Parathyroid adenoma (tissue), 2 donors: ENCODE data around the gene TBCD.

Experiments
- H2AFZ ChIP-seq: fragments of 300-600 bp; sonication (generic); one replicate; pipeline ENCODE4 v1.7.0; 2017; ENCODE audit warnings: antibody characterized with exemption, mild to moderate bottlenecking
- H3K27ac ChIP-seq: fragments of 300-600 bp; sonication (generic); one replicate; pipeline ENCODE4 v1.7.0; 2017
- H3K27me3 ChIP-seq: fragments of 300-600 bp; sonication (generic); one replicate; pipeline ENCODE4 v1.7.0; 2017; ENCODE audit warnings: low read length; ENCODE audit not compliant: control insufficient read depth, insufficient read depth
- H3K36me3 ChIP-seq: fragments of 300-600 bp; sonication (generic); one replicate; pipeline ENCODE4 v1.7.0; 2017; ENCODE audit warnings: low read length; ENCODE audit not compliant: control insufficient read depth, insufficient read depth
- H3K4me1 ChIP-seq: fragments of 300-600 bp; sonication (generic); one replicate; pipeline ENCODE4 v1.7.0; 2017; ENCODE audit warnings: control low read depth
- H3K4me2 ChIP-seq: fragments of 300-600 bp; sonication (generic); one replicate; pipeline ENCODE4 v1.7.0; 2017; ENCODE audit warnings: low read length
- H3K4me3 ChIP-seq: fragments of 300-600 bp; sonication (generic); one replicate; pipeline ENCODE4 v1.7.0; 2017; ENCODE audit warnings: low read depth, low read length
- H3K79me2 ChIP-seq: fragments of 300-600 bp; sonication (generic); one replicate; pipeline ENCODE4 v1.7.0; 2017; ENCODE audit warnings: control low read depth
- H3K9ac ChIP-seq: fragments of 300-600 bp; sonication (generic); one replicate; pipeline ENCODE4 v1.7.0; 2017; ENCODE audit warnings: mild to moderate bottlenecking
- H3K9me3 ChIP-seq: fragments of 300-600 bp; sonication (generic); one replicate; pipeline ENCODE4 v1.7.0; 2017; ENCODE audit warnings: low read length; ENCODE audit not compliant: control insufficient read depth
- CTCF ChIP-seq: fragments of 300-600 bp; sonication (generic); IDR thresholded peaks from one replicate; pipeline ENCODE4 v1.7.0; 2017; ENCODE audit warnings: antibody characterized with exemption, mild to moderate bottlenecking
- donor health status: primary hyperparathyroidism.

Gene TBCD

GRCh38 chr17:82942166-82943130, 190.6 kb downstream of the TBCD start:
- no peak overlapping the region for H3K9ac ChIP-seq
- H3K27me3 ChIP-seq = no peaks in the 10 kb centered on the region
- H3K4me3 ChIP-seq = no peak overlapping the region
- H3K9me3 ChIP-seq = no peaks in the 10 kb centered on the region
- no peak overlapping the region for H2AFZ ChIP-seq
- no peak overlapping the region for H3K4me2 ChIP-seq
- peaks cover 2% of the 10 kb centered on the region for H3K36me3 ChIP-seq
- TF ChIP-seq CTCF = no peak
- no peaks in the 10 kb centered on the region for H3K4me1 ChIP-seq
- no peak overlapping the region for H3K27ac ChIP-seq
- no peaks in the 10 kb centered on the region for H3K79me2 ChIP-seq

GRCh38 chr17:82943339-82943738, 191.5 kb downstream of the TBCD start:
- H3K36me3 ChIP-seq = peaks cover 2% of the 10 kb centered on the region
- no peak overlapping the region for H2AFZ ChIP-seq

GRCh38 chr17:82943751-82944150, 191.9 kb downstream of the TBCD start:
- H3K36me3 ChIP-seq = peaks cover 2% of the 10 kb centered on the region
- H3K27ac ChIP-seq = no peak overlapping the region
- no peaks in the 10 kb centered on the region for H3K27me3 ChIP-seq
- TF ChIP-seq CTCF = no peak
- H2AFZ ChIP-seq = no peak overlapping the region
- no peak overlapping the region for H3K9ac ChIP-seq
- H3K9me3 ChIP-seq = no peaks in the 10 kb centered on the region
- no peak overlapping the region for H3K4me3 ChIP-seq
- no peak overlapping the region for H3K4me2 ChIP-seq
- H3K4me1 ChIP-seq = no peaks in the 10 kb centered on the region
- no peaks in the 10 kb centered on the region for H3K79me2 ChIP-seq

More at GRCh38 chr17:82943339-82943738, 191.5 kb downstream of the TBCD start:
- Histone ChIP-seq H3K79me2 (no peaks in the 10 kb centered on the region), H3K27me3 (no peaks in the 10 kb centered on the region), H3K9me3 (no peaks in the 10 kb centered on the region), H3K9ac (no peak overlapping the region), H3K4me3 (no peak overlapping the region), H3K4me1 (no peaks in the 10 kb centered on the region), H3K4me2 (no peak overlapping the region), H3K27ac (no peak overlapping the region)
- no peak for TF ChIP-seq CTCF

- no peak overlapping the region for H3K4me2 ChIP-seq
- H3K4me3 ChIP-seq = no peak overlapping the region
- H3K27me3 ChIP-seq = no peaks in the 10 kb centered on the region
- no peak overlapping the region for H3K27ac ChIP-seq
- no peaks in the 10 kb centered on the region for H3K9me3 ChIP-seq
- peaks cover 2% of the 10 kb centered on the region for H3K36me3 ChIP-seq
- H3K79me2 ChIP-seq = no peaks in the 10 kb centered on the region
- H2AFZ ChIP-seq = no peak overlapping the region
- no peak for TF ChIP-seq CTCF
- H3K4me1 ChIP-seq = no peaks in the 10 kb centered on the region
- no peak overlapping the region for H3K9ac ChIP-seq
These were observed 193.1 kb downstream of the TBCD start for GRCh38 chr17:82944990-82945389.

- Histone ChIP-seq H3K79me2 (no peaks in the 10 kb centered on the region), H3K27ac (no peak overlapping the region), H3K36me3 (peaks cover 2% of the 10 kb centered on the region), H3K4me2 (no peak overlapping the region), H2AFZ (no peak overlapping the region), H3K9me3 (no peaks in the 10 kb centered on the region), H3K27me3 (no peaks in the 10 kb centered on the region), H3K4me1 (no peaks in the 10 kb centered on the region), H3K4me3 (no peak overlapping the region), H3K9ac (no peak overlapping the region)
- no peak for TF ChIP-seq CTCF
These were observed 194.2 kb downstream of the TBCD start for GRCh38 chr17:82946081-82946480.
